NCI-H69 (cell line): Measurements from ENCODE around the gene NLRP1.

Source experiments
- DNase-seq: peaks from one replicate; lab custom pipeline; 2025; lab: John Stamatoyannopoulos, UW

Gene NLRP1

GRCh38 chr17:5584383-5585286, at the start of gene NLRP1:
Gene NLRP1, minus strand, starts transcription at chr17:5584509. Its CDS starts 552 bp downstream, at chr17:5583957.
- DNase-seq = peak; percentile 62

DNA sequence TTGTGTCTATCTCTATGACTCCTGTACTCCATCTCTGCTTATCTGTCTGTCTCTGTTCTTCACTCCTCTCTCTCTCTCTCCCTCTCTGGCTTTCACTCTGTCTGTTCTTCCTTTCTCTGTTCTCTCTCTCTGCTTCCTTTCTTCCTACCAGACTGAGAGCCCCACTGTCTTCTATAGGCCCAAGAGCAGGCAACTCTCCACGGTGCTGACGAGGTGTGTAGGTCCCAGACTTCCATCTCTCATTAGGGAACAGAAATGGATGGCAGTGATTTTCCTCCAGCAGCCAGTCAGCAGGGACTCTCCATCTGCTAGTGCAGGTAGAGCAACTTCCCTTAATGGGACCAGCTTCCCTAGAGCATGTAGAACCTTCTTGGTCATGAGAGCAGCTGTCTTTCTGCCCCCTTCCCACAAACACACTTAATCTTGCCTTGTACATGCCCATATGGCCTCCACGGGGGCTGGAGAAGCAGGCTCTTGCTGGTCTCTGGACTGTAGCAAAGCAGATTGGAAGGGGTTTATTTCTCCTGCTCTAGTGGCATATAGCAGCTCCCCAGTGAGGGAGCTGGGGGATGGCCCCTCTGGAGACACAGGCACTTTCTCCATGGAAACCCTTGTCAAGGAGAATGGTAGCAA, 47.8 kb upstream of the NLRP1 start:
- peak; percentile 5 for DNase-seq

DNA sequence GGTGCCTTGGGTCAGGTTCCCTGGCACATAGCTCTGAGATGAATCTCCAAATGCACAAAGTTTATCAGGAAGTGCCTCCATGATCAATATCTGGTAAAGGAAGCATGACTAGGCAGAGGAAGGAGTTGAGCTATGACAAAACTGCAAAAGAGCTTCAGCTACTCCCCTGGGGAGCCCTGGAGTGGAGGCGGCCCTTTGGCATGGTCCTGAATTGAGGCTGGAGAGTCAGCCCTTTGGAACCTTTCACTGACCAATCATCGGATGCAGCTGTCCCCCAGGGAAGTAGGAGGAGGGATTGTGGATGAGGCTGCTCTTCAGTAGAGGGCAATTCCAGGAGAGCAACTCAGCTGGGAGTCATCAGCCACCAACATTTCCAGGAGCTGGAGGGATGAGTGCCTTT, 46.1 kb upstream of the NLRP1 start:
- no peak for DNase-seq

DNA sequence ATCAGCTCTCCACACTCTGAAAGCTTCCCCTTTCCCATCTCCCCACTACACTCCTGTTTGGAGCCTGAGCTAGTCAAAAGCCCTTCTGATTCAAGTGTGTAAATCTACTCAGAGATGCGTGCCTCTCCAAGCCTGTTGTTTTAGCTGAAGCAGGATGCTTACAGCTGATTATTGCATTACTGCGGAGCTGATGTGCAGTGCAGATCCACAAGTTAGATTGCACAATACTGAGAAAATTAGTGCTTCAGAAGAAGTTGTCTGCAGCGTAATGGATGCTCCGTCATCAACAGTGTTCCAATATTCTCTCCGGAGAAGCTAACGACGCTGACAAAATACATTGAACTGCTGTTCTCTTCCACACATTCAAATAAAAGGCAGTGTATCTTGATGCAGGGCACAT, 44.8 kb upstream of the NLRP1 start:
- DNase-seq = no peak

GRCh38 chr17:5628262-5628661, 44.0 kb upstream of the NLRP1 start:
- DNase-seq = no peak

GRCh38 chr17:5624211-5624610, 39.9 kb upstream of the NLRP1 start:
- DNase-seq = no peak

GRCh38 chr17:5621729-5622128, 37.4 kb upstream of the NLRP1 start:
- no peak for DNase-seq

GRCh38 chr17:5621026-5621425, 36.7 kb upstream of the NLRP1 start:
- DNase-seq = no peak

GRCh38 chr17:5619088-5619740, 34.9 kb upstream of the NLRP1 start:
- DNase-seq = peak; percentile 12

DNA sequence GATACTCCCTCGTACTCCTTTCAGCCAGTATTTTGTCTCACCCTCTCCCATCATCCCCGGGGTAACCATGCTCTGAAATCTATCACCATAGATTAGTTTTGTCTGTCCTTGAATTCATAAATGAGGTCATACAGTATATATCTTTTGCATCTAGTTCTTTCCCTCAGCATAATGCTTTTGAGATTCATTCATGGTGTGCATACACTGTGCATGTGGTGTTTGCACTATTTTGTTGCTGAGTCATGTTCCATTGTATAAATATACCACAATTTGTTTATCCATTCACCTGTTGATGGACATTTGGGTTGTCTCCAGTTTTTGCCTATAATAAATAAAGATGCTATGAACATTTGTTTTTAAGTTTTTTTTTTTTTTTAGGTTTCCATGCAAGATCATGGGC, 34.2 kb upstream of the NLRP1 start:
- DNase-seq = no peak

GRCh38 chr17:5615476-5615875, 31.2 kb upstream of the NLRP1 start:
- DNase-seq = no peak

GRCh38 chr17:5610956-5611355, 26.6 kb upstream of the NLRP1 start:
- DNase-seq = no peak

- DNase-seq = peak; percentile 64
Observed at GRCh38 chr17:5608399-5609112, 24.2 kb upstream of the NLRP1 start.

DNA sequence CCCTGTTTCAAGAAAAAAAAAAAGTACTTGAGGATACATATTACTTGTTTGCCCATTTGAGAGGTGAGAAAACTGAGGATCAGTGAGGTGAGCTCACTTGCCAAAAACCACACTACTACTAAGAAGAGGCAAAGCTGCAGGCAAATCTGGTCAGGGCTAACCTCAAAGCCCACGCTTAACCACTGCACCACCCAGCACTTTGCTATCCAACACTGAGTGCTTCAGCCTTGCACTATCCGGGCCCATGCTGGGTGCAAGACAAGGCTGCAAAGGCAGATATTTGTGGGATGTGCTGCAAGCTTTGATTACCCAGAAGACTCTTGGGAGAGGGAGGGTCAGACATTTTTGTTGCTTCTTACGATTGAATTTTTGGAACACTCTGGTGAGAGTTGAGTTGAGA, 23.6 kb upstream of the NLRP1 start:
- no peak for DNase-seq

DNA sequence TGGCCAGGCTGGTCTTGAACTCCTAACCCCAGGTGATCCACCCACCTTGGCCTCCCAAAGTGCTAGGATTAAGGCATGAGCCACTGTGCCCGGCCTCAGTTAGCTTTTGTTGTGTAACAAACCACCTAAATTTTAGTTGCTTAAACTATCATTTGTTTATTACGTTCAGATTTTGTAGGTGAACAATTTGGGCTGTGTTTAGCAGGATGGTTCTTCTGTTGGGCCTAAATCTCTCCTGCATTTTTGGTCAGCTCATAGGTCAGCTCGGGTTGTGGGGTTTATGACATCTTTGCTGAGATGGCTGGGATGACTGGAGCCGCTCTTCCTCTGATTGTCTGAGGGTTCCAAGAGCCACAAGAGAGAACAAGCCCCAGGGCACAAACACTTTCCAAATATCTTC, 21.1 kb upstream of the NLRP1 start:
- no peak for DNase-seq

- DNase-seq = no peak
Observed at GRCh38 chr17:5600041-5600440, 15.7 kb upstream of the NLRP1 start.

- DNase-seq = peak; percentile 48
Observed at GRCh38 chr17:5598457-5598856, 14.1 kb upstream of the NLRP1 start.

DNA sequence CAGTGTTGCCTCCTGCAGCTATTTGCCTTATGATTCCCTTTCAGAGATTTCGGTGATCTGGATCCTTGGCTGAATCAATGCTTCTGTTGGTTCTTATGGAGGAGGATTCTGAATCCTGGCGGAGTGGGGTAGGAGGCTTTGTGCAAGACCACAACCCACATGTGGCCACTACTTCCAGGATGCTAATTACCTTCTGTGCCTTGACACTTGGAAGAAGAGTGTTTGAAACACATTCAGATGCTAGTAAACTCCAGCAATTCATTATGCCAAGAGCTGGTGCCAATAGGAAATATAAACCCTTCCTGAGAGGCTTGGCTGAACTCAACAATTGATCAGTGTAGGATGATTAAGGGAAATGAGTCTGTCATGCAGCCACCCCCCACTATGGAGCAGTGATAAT, 12.1 kb upstream of the NLRP1 start:
- DNase-seq = no peak

DNA sequence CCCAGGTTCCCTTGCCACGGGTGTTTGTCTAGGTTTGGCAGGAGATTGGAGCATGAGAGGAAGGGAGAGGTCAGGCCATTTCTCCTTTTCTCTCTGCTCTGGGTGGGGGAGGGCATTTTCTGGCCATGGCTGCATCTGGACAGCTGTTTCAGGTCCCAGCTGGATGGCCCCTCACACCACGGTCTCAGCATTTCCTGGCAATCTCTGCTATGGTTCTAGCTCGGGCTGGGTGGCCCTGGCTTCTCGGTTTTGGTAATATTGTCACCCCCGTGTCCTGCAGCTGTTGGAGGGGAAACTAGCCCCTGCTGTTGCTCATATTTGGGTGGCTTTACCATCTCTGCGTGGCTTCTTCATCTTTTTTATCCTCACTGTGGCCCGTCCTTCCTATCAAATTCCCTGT, 11.5 kb upstream of the NLRP1 start:
- no peak for DNase-seq

GRCh38 chr17:5592382-5592781, 8.1 kb upstream of the NLRP1 start:
- DNase-seq = peak; percentile 66

- no peak for DNase-seq
Observed at GRCh38 chr17:5591966-5592365, 7.7 kb upstream of the NLRP1 start.

DNA sequence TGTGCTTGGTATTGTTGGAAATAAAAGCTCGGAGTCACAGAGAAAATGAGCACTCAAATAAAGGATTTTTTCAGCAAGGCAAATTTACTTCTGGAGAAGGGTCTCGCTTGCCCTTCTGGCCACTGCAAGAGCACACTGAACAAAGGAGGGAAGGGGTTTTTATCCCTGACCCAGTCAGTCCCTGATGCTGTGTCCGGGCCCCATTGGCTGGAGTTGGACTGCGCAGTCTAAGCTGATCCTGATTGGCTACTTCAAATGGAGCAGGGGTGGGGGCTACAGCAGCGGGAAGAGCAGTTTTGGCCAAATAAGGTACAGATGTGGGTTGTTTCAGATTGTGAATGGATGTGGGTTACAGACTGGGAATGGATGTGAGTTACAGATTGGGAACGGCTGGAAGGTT, 4.3 kb upstream of the NLRP1 start:
- no peak for DNase-seq
